ENCODE results near the gene FRRS1. TPM values are rescaled to one million over a fixed set of nuclear protein-coding genes. Genes with fewer than 3 reads are reported as not detected.

FRRS1 gene
- total RNA-seq, 1 donor from 2014 or later, result 22.5 TPM

DNA sequence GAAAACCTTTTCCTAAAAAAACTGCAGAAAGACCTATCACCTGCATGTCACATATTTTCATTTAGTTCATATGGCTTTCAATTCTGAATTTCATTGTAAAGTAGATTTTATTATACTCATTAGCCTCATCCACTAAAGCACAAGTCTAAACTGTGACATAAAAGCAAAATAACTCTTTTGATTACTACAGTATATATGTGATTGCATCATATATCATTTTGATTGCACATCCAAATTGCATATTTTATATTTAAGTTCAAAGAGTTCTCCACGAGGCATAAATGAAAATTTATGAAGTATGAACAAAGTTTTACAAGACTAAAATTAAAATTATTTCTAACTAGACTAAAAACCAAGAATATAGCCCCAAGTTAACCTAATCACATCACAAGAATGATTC, 101.2 kb downstream of the FRRS1 start:
- Mint-ChIP-seq H3K4me3 (no peak overlapping the region), H3K27ac (no peak overlapping the region), H3K27me3 (ENCODE audit: low read depth) (peaks cover 1% of the 10 kb centered on the region), H3K4me1 (peaks cover 3% of the 10 kb centered on the region), H3K36me3 (no peaks in the 10 kb centered on the region), H3K9me3 (no peaks in the 10 kb centered on the region)
- TF ChIP-seq, protein P1, sequence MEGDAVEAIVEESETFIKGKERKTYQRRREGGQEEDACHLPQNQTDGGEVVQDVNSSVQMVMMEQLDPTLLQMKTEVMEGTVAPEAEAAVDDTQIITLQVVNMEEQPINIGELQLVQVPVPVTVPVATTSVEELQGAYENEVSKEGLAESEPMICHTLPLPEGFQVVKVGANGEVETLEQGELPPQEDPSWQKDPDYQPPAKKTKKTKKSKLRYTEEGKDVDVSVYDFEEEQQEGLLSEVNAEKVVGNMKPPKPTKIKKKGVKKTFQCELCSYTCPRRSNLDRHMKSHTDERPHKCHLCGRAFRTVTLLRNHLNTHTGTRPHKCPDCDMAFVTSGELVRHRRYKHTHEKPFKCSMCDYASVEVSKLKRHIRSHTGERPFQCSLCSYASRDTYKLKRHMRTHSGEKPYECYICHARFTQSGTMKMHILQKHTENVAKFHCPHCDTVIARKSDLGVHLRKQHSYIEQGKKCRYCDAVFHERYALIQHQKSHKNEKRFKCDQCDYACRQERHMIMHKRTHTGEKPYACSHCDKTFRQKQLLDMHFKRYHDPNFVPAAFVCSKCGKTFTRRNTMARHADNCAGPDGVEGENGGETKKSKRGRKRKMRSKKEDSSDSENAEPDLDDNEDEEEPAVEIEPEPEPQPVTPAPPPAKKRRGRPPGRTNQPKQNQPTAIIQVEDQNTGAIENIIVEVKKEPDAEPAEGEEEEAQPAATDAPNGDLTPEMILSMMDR (IDR thresholded peaks at IDR 0.05; ENCODE audit: unreplicated experiment), result no peak
- DNase-seq (ENCODE audit: low spot score in 2 of 2, unreplicated experiment in 2 of 2), result no peak

DNA sequence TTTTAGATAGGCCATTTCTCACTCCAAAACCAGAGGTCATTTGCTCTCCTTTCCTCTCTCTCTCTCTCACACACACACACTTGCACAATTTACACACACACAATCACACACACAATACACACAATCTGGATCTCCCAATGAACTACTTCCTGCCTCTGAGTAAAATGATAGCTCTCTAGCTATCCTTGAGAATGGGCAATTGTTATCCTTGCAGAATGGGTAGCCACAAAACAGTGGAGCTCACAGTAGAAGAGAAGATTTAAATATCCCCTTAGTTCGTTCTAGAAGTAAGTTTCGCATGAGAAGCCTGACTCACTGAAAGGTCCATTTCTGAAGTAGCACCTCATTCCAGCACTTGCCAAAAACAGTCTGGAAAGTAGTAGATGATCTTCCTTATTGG, 102.9 kb downstream of the FRRS1 start:
- no peak overlapping the region for H3K4me3 Mint-ChIP-seq
- peaks cover 3% of the 10 kb centered on the region for H3K4me1 Mint-ChIP-seq
- TF ChIP-seq, protein P1 (IDR thresholded peaks at IDR 0.05; ENCODE audit: unreplicated experiment), result no peak
- H3K9me3 Mint-ChIP-seq, result no peaks in the 10 kb centered on the region
- no peaks in the 10 kb centered on the region for H3K36me3 Mint-ChIP-seq
- no peak for DNase-seq (ENCODE audit: low spot score in 2 of 2, unreplicated experiment in 2 of 2)
- no peaks in the 10 kb centered on the region for H3K27me3 Mint-ChIP-seq (ENCODE audit: low read depth)
- no peak overlapping the region for H3K27ac Mint-ChIP-seq

GRCh38 chr1:99662539-99663080, 103.8 kb downstream of the FRRS1 start:
- Mint-ChIP-seq H3K4me1 (peaks cover 3% of the 10 kb centered on the region), H3K27ac (peak overlapping the region; percentile 2), H3K4me3 (no peak overlapping the region), H3K27me3 (ENCODE audit: low read depth) (no peaks in the 10 kb centered on the region), H3K9me3 (no peaks in the 10 kb centered on the region), H3K36me3 (no peaks in the 10 kb centered on the region)
- no peak for DNase-seq (ENCODE audit: low spot score in 2 of 2, unreplicated experiment in 2 of 2)
- TF ChIP-seq, protein P1 (IDR thresholded peaks at IDR 0.05; ENCODE audit: unreplicated experiment), result no peak

- no peak for DNase-seq (ENCODE audit: low spot score in 2 of 2, unreplicated experiment in 2 of 2)
- Mint-ChIP-seq H3K27me3 (ENCODE audit: low read depth) (no peaks in the 10 kb centered on the region), H3K9me3 (no peaks in the 10 kb centered on the region), H3K4me1 (peaks cover 3% of the 10 kb centered on the region), H3K27ac (no peak overlapping the region), H3K36me3 (no peaks in the 10 kb centered on the region), H3K4me3 (no peak overlapping the region)
- TF ChIP-seq, protein P1 (IDR thresholded peaks at IDR 0.05; ENCODE audit: unreplicated experiment), result no peak
These were observed 104.7 kb downstream of the FRRS1 start for GRCh38 chr1:99661780-99662179.

- Mint-ChIP-seq H3K9me3 (no peaks in the 10 kb centered on the region), H3K27ac (no peak overlapping the region), H3K27me3 (ENCODE audit: low read depth) (no peaks in the 10 kb centered on the region), H3K4me3 (no peak overlapping the region), H3K36me3 (no peaks in the 10 kb centered on the region), H3K4me1 (peaks cover 3% of the 10 kb centered on the region)
- TF ChIP-seq, protein P1 (IDR thresholded peaks at IDR 0.05; ENCODE audit: unreplicated experiment), result no peak
- no peak for DNase-seq (ENCODE audit: low spot score in 2 of 2, unreplicated experiment in 2 of 2)
These were observed 105.9 kb downstream of the FRRS1 start for GRCh38 chr1:99660496-99660895.

- Mint-ChIP-seq H3K4me3 (no peak overlapping the region), H3K9me3 (no peaks in the 10 kb centered on the region), H3K27me3 (ENCODE audit: low read depth) (no peaks in the 10 kb centered on the region), H3K4me1 (peaks cover 3% of the 10 kb centered on the region), H3K36me3 (no peaks in the 10 kb centered on the region), H3K27ac (no peak overlapping the region)
- TF ChIP-seq, protein P1 (IDR thresholded peaks at IDR 0.05; ENCODE audit: unreplicated experiment), result no peak
- DNase-seq (ENCODE audit: low spot score in 2 of 2, unreplicated experiment in 2 of 2), result no peak
These were observed 106.7 kb downstream of the FRRS1 start for GRCh38 chr1:99659755-99660210.
